Sigmoid colon (tissue), 3 donors: Measurements from ENCODE around the gene B4GALNT3.

Experiments
- POLR2A ChIP-seq, 2 donors: fragments of 450-650 bp; IDR thresholded peaks; one replicate each; pipeline ENCODE4 v1.6.1; 2016; ENCODE audit warnings: antibody characterized with exemption in 2 of 2, mild to moderate bottlenecking in 2 of 2, moderate library complexity in 2 of 2
- TF ChIP-seq, protein P1 (sequence below), 4 experiments: fragments of 450-650 bp in 3 of 4; fragments of 200-600 bp in 1 of 4; IDR thresholded peaks; one replicate each; pipeline ENCODE4 v1.5.1; 2016 to 2019; ENCODE audit warnings: antibody characterized with exemption in 4 of 4, mild to moderate bottlenecking in 3 of 4, moderate library complexity in 2 of 4

GRCh38 chr12:573232-573631 lies 113.5 kb downstream of the B4GALNT3 start:
- TF ChIP-seq, protein P1, sequence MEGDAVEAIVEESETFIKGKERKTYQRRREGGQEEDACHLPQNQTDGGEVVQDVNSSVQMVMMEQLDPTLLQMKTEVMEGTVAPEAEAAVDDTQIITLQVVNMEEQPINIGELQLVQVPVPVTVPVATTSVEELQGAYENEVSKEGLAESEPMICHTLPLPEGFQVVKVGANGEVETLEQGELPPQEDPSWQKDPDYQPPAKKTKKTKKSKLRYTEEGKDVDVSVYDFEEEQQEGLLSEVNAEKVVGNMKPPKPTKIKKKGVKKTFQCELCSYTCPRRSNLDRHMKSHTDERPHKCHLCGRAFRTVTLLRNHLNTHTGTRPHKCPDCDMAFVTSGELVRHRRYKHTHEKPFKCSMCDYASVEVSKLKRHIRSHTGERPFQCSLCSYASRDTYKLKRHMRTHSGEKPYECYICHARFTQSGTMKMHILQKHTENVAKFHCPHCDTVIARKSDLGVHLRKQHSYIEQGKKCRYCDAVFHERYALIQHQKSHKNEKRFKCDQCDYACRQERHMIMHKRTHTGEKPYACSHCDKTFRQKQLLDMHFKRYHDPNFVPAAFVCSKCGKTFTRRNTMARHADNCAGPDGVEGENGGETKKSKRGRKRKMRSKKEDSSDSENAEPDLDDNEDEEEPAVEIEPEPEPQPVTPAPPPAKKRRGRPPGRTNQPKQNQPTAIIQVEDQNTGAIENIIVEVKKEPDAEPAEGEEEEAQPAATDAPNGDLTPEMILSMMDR (IDR thresholded peaks at IDR 0.05) = no peak
- no peak for TF ChIP-seq POLR2A (IDR thresholded peaks at IDR 0.05)
